A549 (cell line): Measurements from ENCODE around the gene DNAH7.

Experiments
- RAD21 ChIP-seq, 2 experiments: fragments of >200 bp in 1 of 2; sonication (Bioruptor Twin) in 1 of 2; formaldehyde crosslinking in 1 of 2; IDR thresholded peaks in 1 of 2; conservative IDR thresholded peaks in 1 of 2; 2 replicates in 1 of 2; 3 replicates in 1 of 2; pipeline ENCODE4 v1.6.1; 2012 to 2018; ENCODE audit warnings: inconsistent platforms in 1 of 2
- ZFP36 ChIP-seq: fragments of 450-650 bp; IDR thresholded peaks from 2 replicates; pipeline ENCODE4 v1.6.1; 2014; ENCODE audit warnings: borderline replicate concordance; ENCODE audit not compliant: partially characterized antibody
- TF ChIP-seq, protein P1 (sequence below): fragments of >200 bp; sonication (Bioruptor Twin); formaldehyde crosslinking; IDR thresholded peaks from 3 replicates; pipeline ENCODE4 v1.5.1; 2016

GRCh38 chr2:196073521-196073920 is 4.9 kb upstream of the DNAH7 start:
- TF ChIP-seq, protein P1, sequence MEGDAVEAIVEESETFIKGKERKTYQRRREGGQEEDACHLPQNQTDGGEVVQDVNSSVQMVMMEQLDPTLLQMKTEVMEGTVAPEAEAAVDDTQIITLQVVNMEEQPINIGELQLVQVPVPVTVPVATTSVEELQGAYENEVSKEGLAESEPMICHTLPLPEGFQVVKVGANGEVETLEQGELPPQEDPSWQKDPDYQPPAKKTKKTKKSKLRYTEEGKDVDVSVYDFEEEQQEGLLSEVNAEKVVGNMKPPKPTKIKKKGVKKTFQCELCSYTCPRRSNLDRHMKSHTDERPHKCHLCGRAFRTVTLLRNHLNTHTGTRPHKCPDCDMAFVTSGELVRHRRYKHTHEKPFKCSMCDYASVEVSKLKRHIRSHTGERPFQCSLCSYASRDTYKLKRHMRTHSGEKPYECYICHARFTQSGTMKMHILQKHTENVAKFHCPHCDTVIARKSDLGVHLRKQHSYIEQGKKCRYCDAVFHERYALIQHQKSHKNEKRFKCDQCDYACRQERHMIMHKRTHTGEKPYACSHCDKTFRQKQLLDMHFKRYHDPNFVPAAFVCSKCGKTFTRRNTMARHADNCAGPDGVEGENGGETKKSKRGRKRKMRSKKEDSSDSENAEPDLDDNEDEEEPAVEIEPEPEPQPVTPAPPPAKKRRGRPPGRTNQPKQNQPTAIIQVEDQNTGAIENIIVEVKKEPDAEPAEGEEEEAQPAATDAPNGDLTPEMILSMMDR, result no peak
- no peak for TF ChIP-seq ZFP36
- no peak for TF ChIP-seq RAD21 (conservative IDR thresholded peaks at IDR 0.05 in 1 of 2, IDR thresholded peaks at IDR 0.05 in 1 of 2)
